GM19023 (cell line): ENCODE results near the gene ITM2A.

Source experiments
- ATAC-seq: cut with Tn5 transposase; IDR thresholded peaks from one replicate; pipeline ENCODE4 v1.9.1; 2021; ENCODE audit warnings: mild to moderate bottlenecking, moderate library complexity; ENCODE audit not compliant: unreplicated experiment

Gene ITM2A

DNA sequence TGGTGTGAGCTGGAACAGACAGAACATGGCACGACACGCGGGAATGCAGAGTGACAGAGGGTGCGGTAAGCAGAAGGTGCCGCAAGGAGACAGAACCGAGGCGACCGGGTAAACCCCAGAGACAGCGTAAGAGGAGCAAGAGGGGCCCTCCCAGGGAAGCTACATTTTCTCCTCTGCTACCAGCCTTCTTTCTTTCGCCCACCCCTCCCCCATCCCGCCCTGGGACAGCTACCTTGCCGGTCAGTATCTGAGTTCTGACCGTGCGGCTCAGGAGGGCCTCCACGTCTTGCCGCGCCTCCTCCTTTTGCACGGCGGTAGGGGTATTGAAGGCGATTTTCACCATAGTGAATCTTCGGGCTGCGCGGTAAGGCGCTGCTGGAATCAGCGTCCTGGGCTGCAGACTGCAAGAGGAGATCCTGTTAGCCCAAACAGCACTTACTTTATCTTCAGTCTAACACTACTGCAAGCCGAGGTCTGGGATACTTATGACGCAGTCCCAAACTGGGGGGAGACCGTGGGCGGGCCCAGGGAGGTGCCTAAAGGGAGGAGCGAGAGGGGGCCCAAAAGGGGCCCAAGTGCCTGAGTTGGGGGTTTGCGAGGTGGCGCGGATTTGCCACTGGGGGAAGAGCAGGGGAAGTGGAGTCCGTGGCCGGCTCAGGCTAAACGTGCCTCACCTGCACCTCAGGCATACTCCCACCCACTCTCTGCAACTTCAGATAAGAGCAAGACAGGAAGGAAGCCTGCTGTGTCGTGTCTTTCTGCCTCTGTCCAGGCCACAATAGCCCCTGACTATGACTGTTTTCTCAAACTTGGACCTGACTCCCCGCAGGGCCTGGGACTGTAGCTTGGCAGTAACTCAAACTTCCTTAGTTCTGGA lies at the start of gene ITM2A:
ITM2A (minus strand) TSS at position 462 of the 877 bp plus-strand sequence; CDS start at position 343, 119 bp downstream.
- ATAC-seq = peak; percentile 77

DNA sequence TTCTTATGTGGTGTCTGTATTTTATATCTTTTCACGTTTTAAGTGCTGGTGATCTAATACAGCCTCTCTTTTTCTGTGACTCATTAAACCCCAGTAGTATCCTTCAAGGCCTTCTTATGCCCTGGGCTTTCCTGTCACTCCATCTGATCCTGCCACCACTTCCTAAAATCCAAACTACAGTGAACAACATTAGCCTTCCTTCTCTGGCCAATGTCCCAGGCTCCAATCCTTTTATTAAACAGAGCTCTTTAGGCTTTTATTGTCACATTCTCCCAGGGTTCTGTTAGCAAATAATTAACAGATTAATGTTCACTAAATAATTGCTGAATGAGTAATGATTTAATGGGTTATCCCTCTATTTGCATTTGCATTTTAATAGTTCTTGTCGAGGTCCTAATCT lies 47.9 kb upstream of the ITM2A start:
- ATAC-seq = no peak

DNA sequence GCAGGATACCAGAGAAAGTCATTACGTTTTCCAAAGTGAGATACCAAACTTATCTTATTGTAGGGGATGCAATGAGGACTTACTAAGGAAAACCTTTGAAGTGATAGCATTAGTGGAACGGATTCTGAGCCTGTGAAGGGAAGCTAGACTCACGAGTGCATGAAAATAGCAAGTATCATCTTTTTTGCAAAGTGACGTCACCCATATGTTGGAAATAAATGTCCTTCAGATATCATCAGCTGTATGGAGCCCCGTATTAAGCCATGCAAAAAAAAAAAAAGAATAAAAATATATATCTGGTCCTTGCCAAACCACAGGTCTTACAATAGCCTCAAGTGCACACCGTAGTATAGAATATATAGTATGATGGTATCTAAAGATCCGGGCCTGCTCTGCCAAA lies 46.8 kb upstream of the ITM2A start:
- no peak for ATAC-seq

DNA sequence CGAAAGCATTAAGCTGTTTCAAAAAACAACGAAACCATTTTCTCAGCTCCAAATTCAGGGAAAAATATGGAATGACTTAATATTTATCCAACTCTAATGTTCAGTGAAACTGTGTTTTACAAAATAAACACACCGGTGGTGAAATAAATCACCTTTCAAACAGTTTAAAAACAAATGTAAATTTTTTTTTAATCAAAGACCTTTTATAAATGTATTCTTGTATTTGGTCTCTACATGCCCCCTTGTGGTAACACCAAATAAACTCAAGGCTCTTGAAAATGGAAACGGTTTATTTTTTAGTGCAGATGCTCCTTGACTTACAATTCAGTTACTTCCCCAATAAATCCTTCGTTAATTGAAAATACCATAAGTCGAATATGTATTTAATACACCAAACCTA lies 45.8 kb upstream of the ITM2A start:
- ATAC-seq = no peak

DNA sequence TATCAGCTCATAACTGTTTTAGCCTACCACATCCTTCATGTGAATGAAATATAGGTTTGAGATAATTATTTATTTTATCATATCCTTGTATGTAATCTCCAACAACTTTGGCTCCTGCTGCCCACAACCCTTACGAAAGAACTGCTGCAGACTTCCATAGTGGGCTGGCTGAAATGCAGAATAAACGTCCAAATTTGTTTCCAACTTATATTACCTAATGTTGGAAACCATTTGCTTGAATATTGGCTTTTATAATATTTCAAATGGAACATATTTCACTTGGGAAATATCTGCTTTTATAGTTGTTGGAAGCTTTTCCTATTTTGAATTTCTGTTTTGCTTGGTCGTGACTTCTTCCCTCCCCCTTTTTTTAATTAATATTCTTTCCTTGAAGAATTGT lies 45.0 kb upstream of the ITM2A start:
- no peak for ATAC-seq

DNA sequence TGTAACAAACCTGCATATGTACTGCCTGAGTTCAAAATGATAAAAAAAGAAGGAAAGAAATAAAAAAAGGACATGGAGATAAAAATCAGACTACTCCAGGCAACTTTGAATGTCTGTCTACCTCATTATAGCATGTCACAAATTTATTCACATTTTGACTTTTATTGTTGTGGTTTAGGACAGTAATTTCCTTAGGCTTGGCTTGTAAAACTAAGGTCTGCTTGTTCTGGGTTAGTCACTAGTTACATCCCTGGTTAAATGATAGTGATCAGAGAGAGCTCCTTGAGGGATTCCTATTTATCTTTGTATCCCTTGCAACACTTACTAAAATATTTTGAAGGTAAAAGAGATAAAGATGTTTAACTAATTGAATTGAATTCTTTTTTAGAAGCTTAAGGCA lies 42.5 kb upstream of the ITM2A start:
- ATAC-seq = no peak

DNA sequence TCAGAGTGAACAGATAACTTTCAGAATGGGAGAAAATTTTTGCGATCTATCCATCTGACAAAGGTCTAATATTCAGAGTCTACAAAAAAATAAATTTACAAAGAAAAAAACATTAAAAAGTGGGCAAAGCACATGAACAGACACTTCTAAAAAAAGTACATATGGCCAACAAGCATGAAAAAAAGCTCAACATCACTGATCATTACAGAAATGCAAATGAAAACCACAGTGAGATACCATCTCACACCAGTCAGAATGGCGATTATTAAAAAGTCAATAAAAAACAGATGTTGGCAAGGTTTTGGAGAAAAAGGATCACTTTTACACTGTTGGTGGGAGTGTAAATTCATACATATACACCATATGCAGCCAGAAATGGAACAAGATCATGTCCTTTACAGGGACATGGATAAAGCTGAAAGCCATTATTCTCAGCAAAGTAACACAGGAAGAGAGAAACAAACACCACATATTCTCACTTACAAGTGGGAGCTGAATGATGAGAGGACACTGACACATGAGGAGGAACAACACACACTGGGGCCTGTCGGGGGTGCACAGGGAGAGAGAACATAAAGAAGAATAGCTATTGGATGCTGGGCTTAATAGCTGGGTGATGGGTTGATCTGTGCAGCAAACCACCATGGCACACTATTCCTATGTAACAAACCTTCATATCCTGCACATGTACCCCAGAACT lies 41.6 kb upstream of the ITM2A start:
- ATAC-seq = no peak

DNA sequence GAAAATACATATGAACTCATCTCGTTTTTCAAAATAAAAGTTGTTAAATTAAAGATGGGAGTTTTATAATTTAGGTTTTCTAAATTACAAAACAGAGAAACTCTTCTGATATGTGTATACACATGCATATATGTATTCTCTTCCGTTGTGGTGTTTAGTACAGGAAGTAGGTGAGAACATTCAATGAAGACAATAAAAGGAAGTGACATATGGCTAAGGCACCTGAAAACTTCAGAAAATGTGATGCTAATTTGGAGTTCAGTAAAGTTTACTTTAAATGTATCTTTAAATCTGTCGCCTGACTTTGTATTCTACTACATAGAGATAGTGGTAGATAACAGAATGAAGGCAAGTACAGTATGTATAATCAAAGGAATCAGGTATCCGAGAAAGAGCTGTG lies 33.5 kb upstream of the ITM2A start:
- no peak for ATAC-seq

DNA sequence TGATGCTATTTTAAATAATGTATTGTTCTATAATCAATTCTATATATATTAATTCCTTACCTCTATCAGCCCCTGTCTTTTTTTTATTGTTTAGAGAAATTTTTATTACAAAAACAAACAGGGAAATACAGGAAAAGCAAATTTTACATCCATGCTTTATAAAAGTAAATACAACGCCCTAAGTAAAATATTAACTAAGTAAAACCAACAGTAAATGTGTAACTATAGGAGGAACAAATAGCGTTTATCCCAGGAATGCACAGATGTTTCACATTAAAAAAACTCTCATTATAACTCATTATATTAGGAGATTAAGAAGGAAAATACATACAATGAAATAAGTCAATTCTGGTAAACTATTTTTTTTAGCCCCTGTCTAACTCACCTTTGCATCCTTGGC lies 8.2 kb upstream of the ITM2A start:
- no peak for ATAC-seq

DNA sequence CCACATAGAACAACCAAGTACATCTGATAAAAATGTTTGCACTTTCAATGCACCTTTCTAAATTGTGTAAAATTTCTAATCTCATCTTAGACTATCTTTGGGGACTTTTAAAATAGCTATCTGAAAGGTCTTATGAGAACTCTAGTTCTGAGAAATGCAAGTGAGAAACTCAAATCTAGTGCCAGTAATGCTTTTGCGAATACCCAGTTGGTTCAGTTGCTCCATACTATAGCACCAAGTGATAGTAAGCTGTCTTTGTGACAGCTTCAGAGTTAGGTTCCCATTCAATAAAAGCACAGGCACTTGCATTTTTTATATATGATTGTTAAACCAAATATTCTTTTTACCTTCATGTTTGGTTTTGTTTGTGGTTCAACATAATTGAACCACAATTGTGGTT lies 4.5 kb upstream of the ITM2A start:
- ATAC-seq = no peak

DNA sequence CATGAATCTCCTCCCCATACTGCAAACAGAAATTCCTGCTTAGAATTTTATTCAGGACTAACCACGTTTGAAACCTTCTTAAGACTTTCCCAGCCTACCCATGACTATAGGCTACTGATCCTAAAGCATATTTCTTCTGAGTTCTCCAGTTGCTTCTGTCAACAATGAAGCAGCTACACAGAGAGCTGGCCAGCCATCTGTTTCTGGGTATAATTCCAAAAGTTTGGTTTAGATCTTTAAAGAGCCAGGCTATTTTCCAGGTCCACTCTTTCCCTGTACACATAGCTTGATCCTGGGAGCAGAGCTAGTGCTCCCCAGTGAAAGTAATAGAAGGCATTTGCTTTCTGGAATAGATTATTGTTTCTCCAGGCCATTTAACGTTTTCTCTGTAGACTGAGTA lies 4.0 kb upstream of the ITM2A start:
- ATAC-seq = no peak

DNA sequence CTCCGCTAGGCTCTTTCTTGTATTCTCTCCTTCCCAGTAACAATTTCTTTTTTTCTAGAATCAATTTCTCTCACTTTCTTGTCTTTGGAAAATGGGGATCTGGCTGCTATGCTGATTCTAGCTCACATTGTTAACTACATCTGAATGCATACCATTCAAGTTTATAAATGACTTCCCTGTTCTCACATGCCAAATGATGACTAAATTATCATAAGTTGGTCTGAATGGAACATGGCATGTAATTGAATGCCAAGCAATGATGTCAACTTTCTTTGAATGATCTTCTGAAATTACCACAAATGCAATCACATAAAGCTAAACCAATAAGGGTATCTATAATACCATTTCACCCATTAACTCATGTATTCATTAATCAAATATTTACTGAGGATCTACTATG lies 2.7 kb upstream of the ITM2A start:
- no peak for ATAC-seq

DNA sequence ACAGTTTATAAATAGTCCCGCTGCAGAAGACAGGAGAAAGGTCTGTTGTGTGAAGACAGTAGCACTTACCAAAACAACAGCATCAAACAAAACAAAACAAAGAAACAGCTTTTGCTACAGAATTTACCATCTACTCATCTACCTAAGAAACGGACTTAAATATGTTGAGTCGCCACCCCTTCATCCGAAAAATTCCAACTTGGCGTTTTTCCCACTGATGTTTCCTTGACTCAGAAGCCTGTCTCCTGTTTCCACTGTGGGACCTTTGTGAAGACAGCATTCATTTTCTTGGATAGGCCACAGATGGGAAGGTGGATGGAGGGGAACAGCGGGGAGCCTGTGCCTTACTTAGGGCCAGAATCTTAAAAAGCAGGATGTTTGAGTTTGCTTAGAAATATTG lies 1.3 kb upstream of the ITM2A start:
- no peak for ATAC-seq

DNA sequence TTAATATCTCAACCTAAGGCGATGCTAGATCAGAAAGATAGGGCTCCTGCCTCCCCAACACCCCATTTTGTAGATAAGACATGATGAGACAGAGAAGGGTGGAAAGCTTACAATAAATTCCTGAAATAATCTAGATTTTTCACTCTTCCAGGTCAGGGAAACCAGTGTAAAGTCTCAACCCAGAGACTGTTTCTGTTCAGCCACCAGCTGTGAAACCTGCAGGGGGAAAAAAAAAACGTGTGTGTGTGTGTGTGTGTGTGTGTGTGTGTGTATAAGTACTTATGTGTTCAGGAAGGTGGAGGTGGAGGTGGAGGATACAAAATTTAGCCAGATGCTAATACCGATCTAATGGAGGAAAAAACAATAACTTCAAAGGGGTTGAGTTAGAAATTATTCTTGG lies 773 bp upstream of the ITM2A start:
- ATAC-seq = no peak

DNA sequence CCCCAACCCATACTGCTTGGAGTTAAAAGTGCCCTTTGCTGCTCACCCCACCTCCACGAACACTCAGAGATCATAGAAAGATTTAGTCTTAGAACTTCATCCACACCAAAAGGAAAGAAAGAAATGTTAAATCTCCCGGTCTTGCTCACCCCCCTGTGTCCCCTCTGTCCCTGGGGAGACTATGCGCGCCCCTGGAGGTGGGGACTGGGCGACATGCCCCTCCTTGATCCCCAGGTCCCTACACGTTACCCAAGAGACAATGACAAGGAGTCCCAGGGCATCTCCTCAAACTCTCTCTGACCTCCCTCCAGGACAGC lies 620 bp downstream of the ITM2A start:
- ATAC-seq = no peak

DNA sequence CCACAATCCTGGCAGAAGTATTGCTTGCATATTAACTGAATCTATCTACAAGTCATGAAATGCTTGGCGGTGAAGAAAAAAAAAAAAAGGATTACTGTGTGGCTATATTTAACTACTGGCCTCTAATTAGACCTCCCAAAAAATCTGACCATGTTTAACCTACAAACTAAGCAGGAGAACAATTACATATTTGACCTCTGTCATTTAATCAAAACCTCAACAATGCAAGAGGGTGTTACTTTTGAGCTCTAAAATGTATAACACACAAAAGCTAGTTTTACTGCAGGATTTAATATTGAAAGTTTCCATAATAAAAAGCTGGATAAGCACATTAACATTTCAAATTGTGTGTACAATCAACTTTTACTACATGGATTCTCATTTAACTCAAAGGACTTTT lies 1.5 kb downstream of the ITM2A start:
- no peak for ATAC-seq

DNA sequence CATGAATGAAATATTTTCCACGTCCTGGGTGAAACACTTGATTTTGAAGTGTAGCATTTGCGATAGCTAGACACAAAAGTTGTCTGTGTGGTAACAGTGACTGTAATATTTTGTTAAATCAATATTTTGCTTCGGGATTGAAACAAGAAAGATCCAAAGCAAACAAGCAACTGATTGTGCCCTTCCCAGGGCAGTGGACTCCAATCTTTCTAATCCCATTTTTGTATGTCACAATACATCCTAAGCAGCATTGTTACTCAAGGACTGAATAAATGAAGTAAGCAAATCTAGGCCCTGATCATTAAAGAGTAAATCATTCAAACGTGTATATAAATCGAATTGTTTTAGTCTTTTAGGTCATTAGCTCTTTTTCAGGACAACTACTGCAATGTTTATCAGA lies 2.8 kb downstream of the ITM2A start:
- no peak for ATAC-seq

DNA sequence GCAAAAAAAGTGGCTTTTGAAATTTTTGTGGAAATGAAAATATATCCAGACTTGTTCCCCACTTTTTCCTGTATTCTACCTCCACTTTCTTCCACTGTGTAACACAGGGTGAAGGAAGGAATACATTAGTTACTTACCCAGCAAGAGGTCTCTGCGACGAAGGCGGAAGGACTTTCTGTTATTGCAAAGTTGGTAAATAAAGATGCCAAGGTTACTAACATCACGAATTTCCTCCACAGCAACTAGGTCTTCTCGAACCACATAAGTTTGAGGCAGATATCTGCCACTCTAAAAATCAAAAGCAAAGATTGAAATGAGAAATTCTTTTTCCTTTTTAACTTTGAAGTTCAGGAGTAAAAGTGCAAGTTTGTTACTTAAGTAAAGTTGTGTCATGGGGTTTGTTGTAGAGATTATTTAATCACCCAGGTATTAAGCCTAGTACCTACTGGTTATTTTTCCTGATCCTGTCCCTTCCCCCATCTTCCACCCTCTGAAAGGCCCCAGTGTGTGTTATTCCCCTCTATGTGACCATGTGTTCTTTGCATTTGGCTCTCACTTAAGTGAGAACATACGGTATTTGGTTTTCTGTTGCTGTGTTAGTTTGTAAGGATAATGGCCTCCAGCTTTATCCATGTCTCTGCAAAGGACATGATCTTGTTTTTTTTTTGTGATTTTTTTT lies 5.8 kb downstream of the ITM2A start:
- no peak for ATAC-seq

DNA sequence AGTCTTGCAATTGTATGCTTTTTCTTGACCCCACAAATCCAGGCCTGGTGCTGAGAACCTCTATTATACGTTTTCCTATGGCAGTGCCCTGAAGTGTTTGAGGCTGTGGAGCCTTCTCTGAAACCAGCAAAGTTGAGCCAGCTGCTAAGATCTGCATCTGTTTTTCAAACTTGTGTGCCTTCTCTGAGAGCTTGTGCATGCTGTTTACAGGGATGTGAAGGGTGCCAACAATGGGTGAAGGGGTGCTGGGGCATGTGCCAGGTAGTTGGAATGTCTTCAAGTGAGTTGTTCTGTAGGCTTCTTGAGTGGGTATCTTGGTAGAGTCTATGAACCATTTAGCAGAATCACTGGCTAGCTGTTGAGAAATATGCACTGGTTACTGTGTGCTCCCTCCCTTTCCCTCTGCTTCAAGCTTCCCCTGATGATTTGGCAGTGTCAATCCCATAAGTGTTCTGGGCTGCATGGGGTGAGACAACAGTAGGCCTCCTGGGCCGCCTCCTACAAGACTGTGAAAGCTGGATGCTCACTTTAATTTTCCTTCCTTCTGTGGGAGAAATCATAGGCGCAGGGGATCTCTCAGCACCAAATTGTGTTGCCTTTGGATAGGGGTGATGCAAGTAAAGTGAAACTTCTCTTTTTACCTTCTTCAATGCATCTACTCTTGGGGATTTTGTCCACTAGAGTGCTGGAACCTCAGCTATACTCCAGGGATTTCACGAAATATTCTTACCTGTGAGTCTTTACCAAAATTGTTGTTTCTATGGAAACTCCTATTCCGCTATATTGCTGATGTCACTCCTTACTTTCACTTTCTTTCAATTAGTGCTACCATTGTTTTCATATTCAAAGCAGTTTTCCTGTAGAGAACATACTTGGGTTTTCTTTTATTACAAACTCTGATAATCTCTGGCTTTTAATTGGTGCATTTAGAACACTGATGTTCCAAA lies 30.0 kb downstream of the ITM2A start:
- no peak for ATAC-seq

DNA sequence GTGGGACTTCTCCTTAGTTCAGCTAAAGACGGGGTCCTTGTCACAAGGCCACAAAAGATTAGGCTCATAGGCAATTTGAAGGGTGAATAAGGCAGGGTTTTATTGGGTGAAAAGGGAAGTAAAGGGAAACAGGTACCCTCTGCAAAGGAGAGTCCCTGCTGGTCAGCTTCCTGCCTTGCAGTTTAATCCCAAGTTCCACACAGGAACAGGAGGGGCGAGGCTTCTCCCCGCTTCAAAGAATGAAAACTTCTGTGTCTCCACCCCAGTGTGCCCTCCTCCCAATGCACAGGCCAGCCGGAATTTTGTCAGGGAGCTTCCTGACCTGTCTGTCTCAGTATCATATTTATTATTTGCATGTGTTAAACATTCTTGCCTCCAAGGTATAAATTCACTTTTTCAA lies 37.1 kb downstream of the ITM2A start:
- ATAC-seq = no peak
